DMS53 treated with DMSO at 0.1 percent for 48 hours (cell line): ENCODE data around the gene TRIM71.

Source experiments
- DNase-seq: peaks from one replicate; lab custom pipeline; 2025; ENCODE audit not compliant: unreplicated experiment; lab: John Stamatoyannopoulos, UW

Gene TRIM71

DNA sequence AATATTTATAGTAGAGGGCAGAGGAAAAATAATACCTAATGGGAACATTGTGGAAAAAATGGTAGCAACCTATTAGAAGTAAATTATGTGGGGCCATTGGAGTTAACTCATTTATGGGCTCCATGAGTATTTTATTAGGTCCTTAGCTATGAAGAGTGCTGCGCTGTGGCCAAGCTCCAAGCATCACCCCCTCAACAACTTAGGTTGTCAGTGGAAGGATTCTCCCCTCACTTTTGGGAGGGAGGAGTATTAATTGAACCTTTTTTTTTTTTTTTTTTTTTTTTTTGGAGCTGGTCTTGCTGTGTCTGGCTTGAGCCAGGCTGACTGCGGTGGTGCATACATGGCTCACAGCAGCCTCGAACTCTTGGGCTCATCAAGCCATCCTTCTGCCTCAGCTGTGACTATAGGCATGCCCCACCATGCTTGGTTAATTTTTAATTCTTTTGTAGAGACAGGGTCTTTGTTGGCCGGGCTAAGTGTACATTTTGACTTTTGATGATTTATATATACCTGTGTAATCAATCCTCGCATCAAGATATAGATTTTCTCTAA is 45.2 kb downstream of the TRIM71 start:
- no peak for DNase-seq

DNA sequence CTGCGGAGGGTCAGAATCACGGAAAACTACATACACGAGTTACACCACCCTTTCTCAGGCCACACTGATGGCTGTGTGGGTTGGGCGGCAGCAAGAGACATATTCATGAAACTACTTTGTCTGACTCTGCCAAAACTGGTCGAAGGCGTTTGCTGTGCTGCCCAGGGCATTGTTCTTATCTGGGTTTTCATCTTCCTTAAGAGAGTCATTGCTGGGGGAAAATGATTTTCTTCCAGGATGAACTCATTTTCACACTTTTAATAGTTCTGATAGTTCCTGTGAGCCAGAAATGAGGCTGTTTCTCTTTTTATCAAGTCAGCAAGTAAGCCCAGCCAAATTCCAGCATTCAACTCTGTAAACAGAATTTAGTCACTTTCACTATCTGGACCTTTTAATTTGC is 47.6 kb downstream of the TRIM71 start:
- no peak for DNase-seq

DNA sequence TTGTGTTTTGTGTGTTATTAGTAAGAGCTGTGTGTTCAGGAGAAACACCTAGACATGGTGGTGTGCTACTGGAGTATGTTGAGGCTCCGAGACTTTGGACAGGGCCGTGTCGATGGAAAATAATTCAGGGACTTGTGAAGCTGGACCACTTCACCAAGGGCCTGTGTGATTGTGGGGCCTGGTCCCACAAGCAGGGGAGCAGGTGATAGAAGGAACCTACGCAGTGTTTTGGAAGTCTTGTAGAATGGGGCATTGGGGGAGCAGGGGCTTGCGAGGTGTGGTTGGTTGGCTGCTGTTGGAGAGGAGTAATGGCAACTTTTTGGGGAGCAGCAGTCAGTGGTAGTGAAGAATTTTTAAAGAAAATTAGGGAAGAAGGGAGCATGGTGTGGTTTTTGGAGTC is 48.7 kb downstream of the TRIM71 start:
- no peak for DNase-seq

DNA sequence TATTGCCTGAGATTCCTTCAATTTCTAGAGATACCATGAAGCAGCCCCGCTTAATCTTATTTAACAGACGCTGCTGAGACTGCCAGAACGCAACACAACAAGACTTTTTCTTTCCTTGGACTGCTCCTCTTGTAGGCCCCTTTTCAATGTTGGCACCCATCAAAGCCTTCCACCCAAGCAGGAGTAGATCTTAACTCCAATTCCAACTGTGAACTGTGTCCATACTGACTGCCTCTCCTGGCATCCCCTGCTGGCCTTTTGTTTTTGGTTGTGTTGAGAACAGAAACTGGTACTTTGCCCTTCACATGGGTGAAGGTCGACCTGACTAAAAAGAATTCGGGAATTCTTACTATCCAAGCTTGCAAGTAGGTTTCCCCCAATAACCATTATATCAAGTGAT is 50.2 kb downstream of the TRIM71 start:
- DNase-seq, result no peak

DNA sequence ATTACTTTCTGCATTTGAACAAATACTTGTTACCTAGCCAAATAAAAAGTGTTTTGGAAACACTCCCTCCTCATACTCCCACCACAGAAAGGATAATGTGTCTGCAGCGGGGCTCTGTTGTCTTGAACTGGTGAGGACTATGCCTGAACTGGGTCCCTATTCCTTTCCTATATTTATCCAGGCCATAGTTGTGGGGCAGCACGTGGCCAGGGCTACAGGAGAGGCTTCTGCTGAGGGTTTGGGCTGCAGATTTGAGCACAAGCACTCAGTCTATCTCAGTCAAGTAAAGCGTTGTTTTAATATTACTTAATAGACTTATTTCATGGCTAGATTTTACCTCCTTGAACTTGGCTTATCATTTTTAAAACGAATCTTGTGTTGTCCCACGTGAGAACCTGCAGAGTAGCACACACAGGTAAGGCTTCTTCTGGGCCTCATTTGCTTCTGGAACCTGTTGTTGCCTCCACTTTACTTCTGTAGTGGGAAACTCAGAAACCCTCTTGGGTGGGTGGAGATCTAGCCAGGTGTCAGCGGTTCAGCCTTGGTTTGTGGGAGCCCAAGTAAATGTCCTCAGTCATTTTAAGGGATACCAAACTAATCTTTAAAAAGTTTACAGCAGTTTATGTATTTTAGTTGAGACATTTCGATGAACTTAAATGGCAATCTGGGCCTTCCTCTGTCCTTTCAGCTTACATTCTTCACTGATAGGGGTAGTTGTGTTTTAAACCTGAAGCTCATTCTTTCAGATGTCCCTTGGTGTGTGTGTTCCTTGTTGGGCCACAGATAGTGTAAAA is 51.1 kb downstream of the TRIM71 start:
- DNase-seq, result no peak

DNA sequence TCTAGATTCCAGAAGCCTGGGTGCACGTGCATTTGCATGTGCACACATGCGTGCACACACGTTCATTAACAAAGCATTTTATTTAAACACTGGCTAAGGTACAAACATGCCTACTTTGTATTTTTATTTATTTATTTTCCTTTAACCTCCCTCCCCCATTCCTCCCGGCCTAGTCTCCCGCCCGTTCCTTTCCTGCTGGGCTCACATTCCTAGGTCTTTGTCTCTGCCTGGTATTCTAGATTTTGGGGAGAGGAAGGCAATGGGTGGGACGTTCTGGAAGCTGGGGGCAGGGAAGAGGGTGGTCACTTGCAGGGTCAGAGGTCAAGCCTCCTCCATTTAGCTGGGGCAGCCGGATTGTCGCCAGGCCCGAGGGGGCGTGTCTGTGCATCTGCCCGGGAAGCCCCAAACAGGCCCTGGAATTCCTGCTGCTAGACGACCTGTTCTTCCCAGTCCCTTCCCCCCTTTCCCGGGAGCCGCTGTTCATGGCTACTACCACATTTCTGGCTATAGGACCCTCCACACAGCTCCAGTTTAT is 51.8 kb downstream of the TRIM71 start:
- DNase-seq, result no peak

DNA sequence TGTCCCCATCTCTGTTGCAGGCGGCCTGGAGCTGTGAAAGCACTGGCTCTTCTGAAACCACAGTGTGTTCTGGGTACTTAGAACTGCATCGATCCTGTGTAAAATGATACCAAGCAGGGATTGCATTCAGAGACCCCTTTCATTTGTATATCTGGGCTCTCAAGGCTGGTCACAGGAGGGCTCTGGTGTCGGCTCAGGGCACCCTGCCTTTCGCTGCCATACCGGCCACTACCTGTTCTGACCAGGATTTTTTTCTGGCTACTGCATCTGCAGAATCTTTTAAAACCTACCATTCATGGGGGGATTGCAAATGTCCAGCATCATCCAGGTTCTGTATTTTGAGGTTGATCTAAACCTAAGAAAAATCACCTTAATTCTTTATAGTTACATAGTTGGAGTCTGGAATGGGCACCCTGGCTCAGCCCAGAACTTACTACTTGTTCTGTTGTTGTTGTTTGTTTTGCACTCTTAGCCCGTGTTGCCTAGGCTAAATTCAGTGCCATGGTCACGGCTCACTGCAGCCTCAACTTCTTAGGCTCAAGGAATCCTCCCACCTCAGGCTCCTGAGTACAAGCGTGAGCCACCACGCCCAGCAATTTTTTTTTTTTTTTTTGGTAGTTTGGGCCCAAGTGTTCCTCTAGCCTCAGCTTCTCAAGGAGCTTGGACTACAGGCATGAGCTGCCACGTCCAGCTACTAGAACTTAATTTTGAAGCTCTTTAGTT is 52.7 kb downstream of the TRIM71 start:
- DNase-seq, result no peak

DNA sequence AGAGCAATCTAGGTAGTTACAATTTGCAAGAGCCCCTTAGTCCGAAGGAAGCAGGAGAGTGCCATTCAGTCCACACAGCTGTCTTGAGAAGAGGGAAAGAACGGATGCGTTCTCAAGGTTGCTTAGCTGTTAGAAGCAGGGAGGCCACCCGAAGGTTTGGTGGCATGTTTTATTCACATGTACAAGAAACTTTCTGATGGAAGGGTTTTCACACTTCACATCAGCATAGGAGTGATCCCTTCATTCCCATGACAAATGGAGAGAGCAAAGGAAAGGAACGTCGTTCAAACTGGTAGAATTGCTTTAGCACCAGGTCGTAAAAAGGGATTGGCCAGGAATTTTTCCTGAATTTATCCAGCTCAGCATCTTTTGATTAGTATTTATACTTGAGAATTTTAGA is 53.5 kb downstream of the TRIM71 start:
- no peak for DNase-seq

DNA sequence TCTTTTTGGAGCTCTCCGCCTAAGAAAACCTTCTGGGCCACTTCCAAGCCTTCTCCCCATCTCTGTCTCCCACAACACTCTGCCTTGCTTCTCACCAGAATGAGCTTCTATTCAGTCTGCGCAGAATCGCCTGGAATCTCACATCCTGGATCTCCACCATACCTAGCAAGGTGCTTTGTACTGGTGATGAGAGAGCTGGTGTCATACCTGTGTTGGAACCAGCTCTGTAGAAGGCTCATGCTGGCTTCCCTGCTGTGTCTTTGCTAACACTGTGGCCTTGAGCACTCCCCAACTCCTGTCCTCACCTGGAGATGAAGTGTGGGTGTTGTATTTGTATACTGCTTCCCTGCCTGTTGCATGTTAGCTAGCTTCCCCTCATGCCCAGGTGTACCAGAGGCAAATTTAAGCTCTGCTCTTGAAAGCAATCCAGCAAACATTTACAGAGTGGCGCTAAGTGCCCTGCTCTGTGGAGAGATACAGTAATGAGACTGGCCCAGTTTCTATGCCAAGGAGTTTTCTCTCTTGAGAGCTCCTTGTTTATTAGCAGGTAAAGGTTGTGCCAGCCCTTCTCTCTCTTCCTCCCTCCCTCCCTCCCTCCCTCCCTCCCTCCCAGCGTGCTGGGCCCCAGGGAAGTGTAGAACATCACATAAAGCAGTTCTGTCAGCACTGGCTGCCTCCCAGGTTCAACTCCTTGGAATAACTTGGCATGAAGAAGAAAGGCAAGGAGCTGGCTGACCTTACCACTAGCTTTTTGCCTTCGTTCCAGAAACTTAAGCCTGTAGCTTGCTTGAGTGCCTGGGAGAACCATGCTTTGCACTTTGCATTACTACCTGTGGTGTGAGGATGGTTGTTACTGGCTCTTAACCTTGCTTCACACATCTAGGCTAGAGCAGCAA is 54.9 kb downstream of the TRIM71 start:
- no peak for DNase-seq

DNA sequence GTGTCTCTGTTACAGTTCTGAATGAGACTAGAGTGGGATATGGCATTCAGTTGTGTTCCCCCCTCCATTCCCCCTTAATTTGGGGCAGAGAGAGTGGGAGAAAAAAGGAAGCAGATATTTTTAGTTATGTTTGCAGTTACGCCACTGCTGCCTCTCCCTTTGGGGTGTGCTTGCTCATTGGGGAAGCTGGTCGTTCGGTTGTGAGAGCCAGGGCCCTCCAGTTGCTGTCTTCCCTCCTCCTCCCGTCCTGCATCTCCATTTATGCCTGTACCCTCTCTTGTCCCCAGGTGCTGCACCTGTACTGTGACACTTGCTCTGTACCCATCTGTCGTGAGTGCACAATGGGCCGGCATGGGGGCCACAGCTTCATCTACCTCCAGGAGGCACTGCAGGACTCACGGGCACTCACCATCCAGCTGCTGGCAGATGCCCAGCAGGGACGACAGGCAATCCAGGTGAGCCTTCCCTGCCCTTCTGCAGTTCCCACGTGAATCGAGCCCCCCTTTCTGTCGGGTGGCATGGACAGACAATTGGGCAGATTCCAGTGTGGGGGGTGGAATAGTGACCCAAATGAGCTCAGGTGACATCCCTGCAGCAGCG is 55.8 kb downstream of the TRIM71 start:
- DNase-seq, result no peak

DNA sequence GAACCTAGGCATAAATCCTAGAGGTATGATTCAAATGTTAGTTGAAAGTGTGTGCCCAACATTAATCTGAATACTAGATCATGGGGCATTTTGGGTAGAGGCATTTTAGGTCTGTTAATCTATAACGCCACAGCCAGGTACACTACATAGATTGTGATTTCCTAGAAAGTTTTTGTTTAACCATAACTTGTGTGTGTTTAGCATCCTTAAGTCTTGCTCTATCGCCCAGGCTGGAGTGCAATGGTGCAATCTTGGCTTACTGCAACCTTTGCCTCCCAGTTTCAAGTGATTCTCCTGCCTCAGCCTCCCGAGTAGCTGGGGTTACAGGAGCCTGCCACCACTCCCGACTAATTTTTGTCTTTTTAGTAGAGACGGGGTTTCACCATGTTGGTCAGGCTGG is 59.1 kb downstream of the TRIM71 start:
- no peak for DNase-seq

DNA sequence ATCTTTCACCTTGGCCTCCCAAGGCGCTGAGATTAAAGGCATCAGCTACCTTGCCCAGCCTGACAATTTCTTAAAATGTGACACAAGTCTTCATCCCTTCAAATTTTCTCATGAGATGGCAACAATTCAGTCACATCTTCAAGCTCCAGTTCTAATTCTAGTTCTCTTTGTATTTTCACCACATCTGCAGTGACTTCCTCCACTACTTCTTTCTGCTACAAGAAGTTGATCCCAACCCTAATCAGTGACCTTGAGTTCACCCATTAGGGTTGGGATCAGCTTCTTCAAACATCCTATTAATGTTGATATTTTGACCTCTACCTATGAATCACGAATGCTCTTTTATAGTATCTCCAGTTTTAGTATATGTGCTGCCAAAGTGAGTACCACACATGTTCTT is 59.8 kb downstream of the TRIM71 start:
- no peak for DNase-seq

DNA sequence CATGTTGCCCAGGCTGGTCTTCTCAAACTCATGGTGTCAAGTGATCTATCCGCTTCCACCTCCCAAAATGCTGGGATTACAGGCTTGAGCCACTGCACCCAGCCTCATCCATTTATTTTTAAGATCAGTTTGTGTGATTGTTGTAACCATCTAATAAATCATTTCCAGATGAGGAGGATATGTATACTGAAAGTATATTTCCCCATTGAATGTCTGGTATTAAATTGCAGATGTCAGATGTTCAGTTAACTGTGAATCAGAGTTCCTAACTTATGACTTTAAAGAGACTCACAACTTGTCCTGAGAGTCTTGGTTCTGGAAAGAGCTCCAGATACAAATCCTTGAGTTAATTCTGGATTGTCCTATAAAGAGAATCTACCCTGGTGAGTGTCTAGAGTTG is 62.4 kb downstream of the TRIM71 start:
- DNase-seq, result no peak

DNA sequence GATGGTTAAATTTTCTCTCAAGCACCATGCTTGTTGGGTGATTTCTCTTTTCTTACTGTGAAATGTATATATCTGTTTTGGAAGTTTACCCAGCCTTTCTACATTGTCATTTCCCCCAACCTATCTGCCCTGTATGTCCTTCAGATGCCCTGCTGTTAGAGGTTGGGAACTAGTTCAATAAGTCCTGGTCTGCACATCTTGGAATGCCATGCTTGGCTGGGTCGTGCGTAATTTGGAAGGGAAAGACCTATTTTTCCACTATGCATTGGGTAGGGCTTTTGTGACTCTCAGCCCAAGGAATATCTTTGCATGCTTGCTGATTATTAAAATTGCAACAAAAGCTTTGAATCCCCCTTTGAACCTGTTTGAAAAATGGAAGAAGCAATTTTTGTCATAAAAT is 63.8 kb downstream of the TRIM71 start:
- no peak for DNase-seq

DNA sequence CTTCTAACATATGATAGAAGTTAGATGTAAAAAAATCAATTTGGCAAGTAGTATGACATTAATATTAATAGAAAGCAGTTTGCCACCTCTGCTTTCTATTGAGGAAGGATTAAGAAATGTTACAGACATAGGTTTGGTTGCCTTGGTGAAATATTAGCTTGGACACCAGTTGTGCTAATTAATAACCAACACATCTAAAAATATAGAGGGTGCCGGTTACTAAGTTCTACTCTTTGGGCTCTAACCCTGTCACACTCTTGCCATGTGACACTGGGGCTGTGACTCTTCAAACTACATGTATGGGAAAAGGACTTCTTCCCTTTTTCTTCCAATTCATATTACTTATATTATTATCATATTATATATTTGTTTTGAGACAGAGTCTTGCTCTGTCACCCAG is 64.4 kb downstream of the TRIM71 start:
- DNase-seq, result no peak

DNA sequence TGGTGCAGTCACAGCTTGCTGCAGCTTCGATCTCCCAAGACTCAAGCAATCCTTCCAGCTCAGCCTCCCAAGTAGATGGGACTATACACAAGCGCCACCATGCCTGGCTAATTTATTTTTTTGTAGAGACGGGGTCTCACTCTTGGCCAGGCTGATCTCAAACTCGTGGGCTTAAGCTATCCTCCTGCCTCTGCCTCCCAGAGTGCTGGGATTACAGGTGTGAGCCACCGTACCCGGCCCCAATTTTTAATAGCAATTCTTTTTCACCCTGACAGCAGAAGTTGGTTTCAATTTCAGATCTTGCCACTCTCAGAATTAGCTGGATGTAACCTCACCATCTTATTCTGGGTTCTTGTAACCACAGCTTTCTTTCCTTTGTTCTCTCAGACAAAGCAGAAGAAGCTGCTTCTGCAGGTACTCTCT is 64.8 kb downstream of the TRIM71 start:
- no peak for DNase-seq

DNA sequence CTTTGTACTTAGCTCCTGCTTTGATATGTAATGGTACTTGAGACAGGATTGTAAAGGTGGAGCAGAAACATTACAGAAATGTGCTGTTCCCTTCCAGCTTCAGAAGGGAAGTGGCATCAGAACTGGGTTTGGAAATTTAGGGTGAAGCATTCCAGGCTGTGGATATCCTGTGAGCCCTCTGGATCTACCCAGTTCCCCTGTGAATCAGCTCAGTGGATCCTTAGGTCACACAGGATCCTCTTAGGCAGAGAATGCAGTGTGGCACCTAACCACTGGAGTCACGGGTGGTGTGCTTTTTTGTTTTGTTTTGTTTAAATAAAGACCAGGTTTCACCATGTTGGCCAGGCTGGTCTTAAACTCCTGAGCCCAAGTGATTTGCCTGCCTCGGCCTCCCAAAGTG is 66.0 kb downstream of the TRIM71 start:
- DNase-seq, result no peak

DNA sequence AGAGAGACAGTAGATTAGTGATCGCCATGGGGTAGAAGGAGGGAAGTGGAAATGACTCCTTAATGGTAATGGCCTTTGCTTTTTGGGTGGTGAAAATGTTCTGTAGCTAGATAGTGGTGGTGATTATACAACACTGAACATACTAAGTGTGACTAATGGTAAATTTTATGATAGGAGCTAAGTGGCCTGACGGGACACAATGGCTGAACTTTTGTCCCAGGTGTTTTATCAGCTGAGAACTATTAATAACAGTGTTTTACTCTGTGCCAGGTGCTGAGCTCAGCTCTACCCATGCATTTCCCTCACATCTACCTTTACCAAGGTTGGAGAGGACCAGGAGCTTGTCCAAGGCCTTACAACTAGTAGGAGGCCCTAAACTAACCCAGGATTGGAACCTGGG is 66.8 kb downstream of the TRIM71 start:
- DNase-seq, result no peak

DNA sequence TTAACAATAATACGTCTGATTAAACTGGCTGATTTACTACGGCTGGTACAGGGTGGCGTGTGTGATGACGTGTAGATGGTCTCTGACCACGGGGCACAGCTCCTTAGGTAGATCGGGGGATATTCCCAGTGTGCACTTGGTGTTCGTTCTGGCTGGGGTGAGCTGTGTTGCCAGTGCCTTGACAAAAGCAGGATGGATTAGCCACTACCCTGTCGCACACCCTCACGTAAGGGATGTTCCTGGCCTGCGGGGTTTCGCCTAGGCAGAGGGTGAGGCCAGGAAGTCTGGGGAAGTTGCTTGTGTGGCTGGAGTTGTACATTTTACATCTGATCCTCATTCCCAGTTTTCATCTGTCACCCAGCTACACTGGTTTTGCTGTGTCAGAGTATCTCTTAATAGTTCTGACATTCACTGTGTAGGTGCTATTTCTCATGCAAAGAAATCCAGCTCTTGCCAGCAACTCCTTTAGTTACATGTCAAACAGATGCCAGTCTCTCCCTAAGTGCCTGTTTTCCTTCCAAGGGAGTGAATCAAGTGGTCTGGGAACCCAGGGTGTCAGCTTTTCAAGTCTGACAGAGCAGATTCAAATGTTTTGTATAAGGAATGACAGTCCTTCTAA is 67.6 kb downstream of the TRIM71 start:
- DNase-seq, result no peak

DNA sequence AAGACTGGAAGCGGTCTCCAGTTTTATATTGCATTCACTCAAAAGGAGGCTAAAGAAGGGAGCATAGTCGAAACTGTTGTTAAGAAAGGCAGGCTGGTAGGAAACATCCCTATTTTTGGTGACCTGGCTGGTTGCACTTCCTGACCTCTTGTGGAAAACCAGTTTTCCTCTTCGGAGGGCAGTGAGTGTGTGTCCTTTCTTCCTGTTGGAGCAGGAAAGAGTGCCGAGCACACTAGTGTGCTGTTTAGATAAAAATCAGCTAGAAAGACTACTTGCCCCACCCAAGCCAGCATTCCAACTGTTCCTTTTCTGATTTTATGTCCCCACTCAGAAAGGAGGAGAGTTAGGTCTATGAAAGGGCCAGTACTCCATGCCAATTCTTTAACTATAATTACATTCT is 68.5 kb downstream of the TRIM71 start:
- no peak for DNase-seq
